Neural progenitor cell (in vitro differentiated cells): Measurements from ENCODE around the gene OPTC. TPM values are rescaled to one million over a fixed set of nuclear protein-coding genes. Genes with fewer than 3 reads are reported as not detected.
A peak's percentile ranks its signal among the peaks of the same experiment; 100 is the strongest.

Source experiments
- DNase-seq: peaks from one replicate; pipeline ENCODE4 v3.0.0-alpha.2; 2016; ENCODE audit warnings: low spot score
- H2AFZ ChIP-seq: fragments of 200-600 bp; sonication (generic); replicated peaks from 2 replicates; pipeline ENCODE4 v1.6.1; 2016; ENCODE audit warnings: antibody characterized with exemption
- H3F3A ChIP-seq: fragments of 200-600 bp; sonication (generic); 2 replicates; pipeline ENCODE4 v1.6.1; 2016; ENCODE audit warnings: antibody characterized with exemption, low read depth
- H3K27ac ChIP-seq: fragments of 200-600 bp; sonication (generic); 2 replicates; pipeline ENCODE4 v1.5.1; 2016; ENCODE audit warnings: mild to moderate bottlenecking
- H3K27me3 ChIP-seq: fragments of 200-600 bp; sonication (generic); 2 replicates; pipeline ENCODE4 v1.6.1; 2016; ENCODE audit warnings: mild to moderate bottlenecking, moderate library complexity
- H3K36me3 ChIP-seq: fragments of 200-600 bp; sonication (generic); 2 replicates; pipeline ENCODE4 v1.5.1; 2016
- H3K4me1 ChIP-seq: fragments of 200-600 bp; sonication (generic); 2 replicates; pipeline ENCODE4 v1.6.1; 2016; ENCODE audit warnings: mixed run types
- H3K4me2 ChIP-seq: fragments of 200-600 bp; sonication (generic); 2 replicates; pipeline ENCODE4 v1.6.1; 2016
- H3K4me3 ChIP-seq: fragments of 200-600 bp; sonication (generic); 2 replicates; pipeline ENCODE4 v1.5.1; 2016
- H3K79me2 ChIP-seq: fragments of 200-600 bp; sonication (generic); 2 replicates; pipeline ENCODE4 v1.6.1; 2016; ENCODE audit warnings: low read depth
- H3K9ac ChIP-seq: fragments of 200-600 bp; sonication (generic); 2 replicates; pipeline ENCODE4 v1.6.1; 2016
- H3K9me3 ChIP-seq: fragments of 200-600 bp; sonication (generic); 2 replicates; pipeline ENCODE4 v1.5.1; 2016; ENCODE audit warnings: low read depth
- H4K20me1 ChIP-seq: fragments of 200-600 bp; sonication (generic); 2 replicates; pipeline ENCODE4 v1.6.1; 2016; ENCODE audit warnings: low read depth
- H3K27ac Mint-ChIP-seq: 3 replicates; pipeline ENCODE4 v1.8.0; 2021; ENCODE audit warnings: mixed read lengths
- H3K27me3 Mint-ChIP-seq: 2 replicates; pipeline ENCODE4 v1.8.0; 2022; ENCODE audit warnings: low read depth, mild to moderate bottlenecking, inconsistent platforms, moderate library complexity, mixed read lengths; ENCODE audit not compliant: insufficient read depth
- H3K36me3 Mint-ChIP-seq: 3 replicates; pipeline ENCODE4 v1.8.0; 2021; ENCODE audit warnings: mixed read lengths
- H3K4me1 Mint-ChIP-seq: 3 replicates; pipeline ENCODE4 v1.8.0; 2021; ENCODE audit warnings: mixed read lengths
- H3K4me3 Mint-ChIP-seq: 3 replicates; pipeline ENCODE4 v1.8.0; 2021; ENCODE audit warnings: mild to moderate bottlenecking, moderate library complexity, mixed read lengths
- H3K9me3 Mint-ChIP-seq: 3 replicates; pipeline ENCODE4 v1.8.0; 2020; ENCODE audit warnings: mixed read lengths
- CTCF ChIP-seq: fragments of 200-600 bp; sonication (generic); IDR thresholded peaks from 2 replicates; pipeline ENCODE4 v1.5.1; 2017; ENCODE audit warnings: antibody characterized with exemption, mild to moderate bottlenecking
- EZH2 ChIP-seq: fragments of 200-600 bp; sonication (generic); IDR thresholded peaks from 2 replicates; pipeline ENCODE4 v1.6.1; 2017; ENCODE audit warnings: antibody characterized with exemption, mild to moderate bottlenecking, moderate library complexity
- EZH2phosphoT487 ChIP-seq: fragments of 200-600 bp; sonication (generic); IDR thresholded peaks from 2 replicates; pipeline ENCODE4 v1.6.1; 2017; ENCODE audit warnings: antibody characterized with exemption
- total RNA-seq: library from RNA; depleted of rRNA; stranded (reverse); fragments of >200 nt; gene quantifications from 2 replicates; pipeline ENCODE4 v1.2.3, GENCODE V29; 2015; ENCODE audit warnings: low replicate concordance

Gene OPTC
- total RNA-seq, 1 donor from 2014 or later = not detected

- H3K27me3 ChIP-seq = no peaks in the 10 kb centered on the region
- peaks cover 6% of the 10 kb centered on the region for H3K36me3 ChIP-seq
- H3K9ac ChIP-seq = no peak overlapping the region
- no peak overlapping the region for H3K4me3 ChIP-seq
- no peaks in the 10 kb centered on the region for H3K9me3 ChIP-seq
- Mint-ChIP-seq H3K27ac (no peak overlapping the region), H3K27me3 (peaks cover 6% of the 10 kb centered on the region), H3K4me3 (no peak overlapping the region), H3K36me3 (no peaks in the 10 kb centered on the region), H3K9me3 (no peaks in the 10 kb centered on the region), H3K4me1 (peaks cover 38% of the 10 kb centered on the region)
- H3K79me2 ChIP-seq = no peaks in the 10 kb centered on the region
- TF ChIP-seq EZH2 (no peak), CTCF (no peak), EZH2phosphoT487 (no peak)
- H3K4me1 ChIP-seq = peaks cover 31% of the 10 kb centered on the region
- H2AFZ ChIP-seq = no peak overlapping the region
- no peaks in the 10 kb centered on the region for H4K20me1 ChIP-seq
- no peak for DNase-seq
- H3K4me2 ChIP-seq = no peak overlapping the region
- peaks cover 25% of the 10 kb centered on the region for H3F3A ChIP-seq
- H3K27ac ChIP-seq = no peak overlapping the region
Measured at GRCh38 chr1:203458078-203458477, 35.9 kb upstream of the OPTC start.

- H3K9me3 ChIP-seq = no peaks in the 10 kb centered on the region
- H2AFZ ChIP-seq = no peak overlapping the region
- no peak overlapping the region for H3K27ac ChIP-seq
- no peaks in the 10 kb centered on the region for H3K27me3 ChIP-seq
- H3K4me1 ChIP-seq = peaks cover 40% of the 10 kb centered on the region
- H3K79me2 ChIP-seq = no peaks in the 10 kb centered on the region
- H3K9ac ChIP-seq = no peak overlapping the region
- H3K4me3 Mint-ChIP-seq = no peak overlapping the region
- H3K9me3 Mint-ChIP-seq = no peaks in the 10 kb centered on the region
- H3K36me3 Mint-ChIP-seq = no peaks in the 10 kb centered on the region
- H4K20me1 ChIP-seq = no peaks in the 10 kb centered on the region
- no peak overlapping the region for H3K4me2 ChIP-seq
- no peak overlapping the region for H3K4me3 ChIP-seq
- peaks cover 45% of the 10 kb centered on the region for H3K4me1 Mint-ChIP-seq
- TF ChIP-seq EZH2phosphoT487 = no peak
- no peak for TF ChIP-seq EZH2
- TF ChIP-seq CTCF = no peak
- peaks cover 5% of the 10 kb centered on the region for H3K27me3 Mint-ChIP-seq
- no peak for DNase-seq
- H3K36me3 ChIP-seq = peaks cover 6% of the 10 kb centered on the region
- no peak overlapping the region for H3K27ac Mint-ChIP-seq
- H3F3A ChIP-seq = peaks cover 25% of the 10 kb centered on the region
Measured at GRCh38 chr1:203459671-203460201, 34.2 kb upstream of the OPTC start.

- H3F3A ChIP-seq = peaks cover 14% of the 10 kb centered on the region
- H2AFZ ChIP-seq = no peak overlapping the region
- H3K4me2 ChIP-seq = no peak overlapping the region
- H3K4me1 ChIP-seq = peaks cover 35% of the 10 kb centered on the region
- DNase-seq = no peak
- Mint-ChIP-seq H3K4me3 (no peak overlapping the region), H3K36me3 (no peaks in the 10 kb centered on the region), H3K27ac (peak overlapping the region; percentile 1), H3K4me1 (peaks cover 49% of the 10 kb centered on the region), H3K27me3 (peaks cover 3% of the 10 kb centered on the region), H3K9me3 (no peaks in the 10 kb centered on the region)
- TF ChIP-seq EZH2 = no peak
- no peak for TF ChIP-seq CTCF
- no peak for TF ChIP-seq EZH2phosphoT487
- no peak overlapping the region for H3K4me3 ChIP-seq
- no peaks in the 10 kb centered on the region for H3K27me3 ChIP-seq
- no peaks in the 10 kb centered on the region for H4K20me1 ChIP-seq
- no peaks in the 10 kb centered on the region for H3K79me2 ChIP-seq
- H3K9ac ChIP-seq = no peak overlapping the region
- peaks cover 6% of the 10 kb centered on the region for H3K36me3 ChIP-seq
- H3K9me3 ChIP-seq = no peaks in the 10 kb centered on the region
- H3K27ac ChIP-seq = no peak overlapping the region
Measured at GRCh38 chr1:203461717-203462116, 32.2 kb upstream of the OPTC start.
